Upper lobe of left lung (tissue), 6 donors: ENCODE measurements around the gene ATG9B. TPM values are rescaled to one million over a fixed set of nuclear protein-coding genes. Genes with fewer than 3 reads are reported as not detected.

Experiments
- ATAC-seq, 2 donors: fragments of 200-7000 bp; cut with Tn5 transposase; one replicate each; pipeline ENCODE4 v1.9.1; 2022; ENCODE audit warnings: mild to moderate bottlenecking in 2 of 2, moderate library complexity in 2 of 2; ENCODE audit not compliant: low FRiP score in 2 of 2
- DNase-seq, 2 donors: peaks; one replicate each; pipeline ENCODE4 v3.0.0-alpha.2; 2019 to 2020
- H3K27ac ChIP-seq, 4 donors: fragments of 200-600 bp; sonication (generic); one replicate each; pipeline ENCODE4 v1.5.1; 2016 to 2019
- H3K27me3 ChIP-seq, 4 donors: fragments of 200-600 bp; sonication (generic); one replicate each; pipeline ENCODE4 v1.5.1; 2017 to 2019
- H3K36me3 ChIP-seq, 4 donors: fragments of 200-600 bp; sonication (generic); one replicate each; pipeline ENCODE4 v1.5.1; 2016 to 2019
- H3K4me1 ChIP-seq, 4 donors: fragments of 200-600 bp; sonication (generic); one replicate each; pipeline ENCODE4 v1.5.1; 2018 to 2019
- H3K4me3 ChIP-seq, 4 donors: fragments of 200-600 bp; sonication (generic); one replicate each; pipeline ENCODE4 v1.5.1; 2017 to 2019; ENCODE audit warnings: mild to moderate bottlenecking in 2 of 4, moderate library complexity in 1 of 4
- H3K9me3 ChIP-seq, 4 donors: fragments of 200-600 bp; sonication (generic); one replicate each; pipeline ENCODE4 v1.5.1; 2018 to 2019
- CTCF ChIP-seq, 6 experiments: fragments of 450-650 bp in 4 of 6; fragments of 200-600 bp in 2 of 6; sonication (generic) in 2 of 6; IDR thresholded peaks; one replicate each; pipeline ENCODE4 v1.5.1; 2016 to 2019; ENCODE audit warnings: antibody characterized with exemption in 6 of 6
- EP300 ChIP-seq, 4 donors: sonication (generic); formaldehyde crosslinking; IDR thresholded peaks; one replicate each; pipeline ENCODE4 v1.5.1; 2017; ENCODE audit warnings: antibody characterized with exemption in 4 of 4, control low read depth in 2 of 4
- POLR2A ChIP-seq, 4 donors: fragments of 450-650 bp; IDR thresholded peaks; one replicate each; pipeline ENCODE4 v1.5.1; 2016 to 2017; ENCODE audit warnings: antibody characterized with exemption in 4 of 4, mild to moderate bottlenecking in 2 of 4
- POLR2AphosphoS5 ChIP-seq, 2 donors: sonication (generic); formaldehyde crosslinking; IDR thresholded peaks; one replicate each; pipeline ENCODE4 v1.5.1; 2017; ENCODE audit warnings: antibody characterized with exemption in 2 of 2
- WGBS, 2 donors: methylation state at CpG; one replicate each; pipeline ENCODE4 v1.1.5; 2017 to 2018; 5-methylcytosine and 5-hydroxymethylcytosine counted together
- total RNA-seq, 6 donors: library from RNA; depleted of rRNA in 4 of 6; stranded (reverse); fragments of >200 nt in 4 of 6; gene quantifications; one replicate each; pipeline versions ENCODE4 v1.1.0 to v1.2.1, GENCODE V29; 2016 to 2021
- donor health status: DM: no; HTN: no; CAD: no; lungs with moderate emphysema.
- donor health status: DM: no; HTN: yes; CAD: no; lungs with severe emphysema.

ATG9B gene
- total RNA-seq, 6 donors from 2014 or later, result 0.46 to 5.2 (median 1.0) TPM

GRCh38 chr7:151061213-151062110 lies 37.2 kb upstream of the ATG9B start:
- WGBS, 2 donors, result 52 to 60% methylated on average over 25 to 33 of the region's 33 CpGs
- TF ChIP-seq POLR2AphosphoS5 (IDR thresholded peaks at IDR 0.05), result peak in 1 of 2 donors; percentile 17
- no peak for TF ChIP-seq POLR2A (IDR thresholded peaks at IDR 0.05)
- no peaks in the 10 kb centered on the region for H3K27me3 ChIP-seq
- DNase-seq (peak; percentile 80 to 84), ATAC-seq (peak in 1 of 2 donors; percentile 47)
- H3K4me1 ChIP-seq, result peaks cover 38 to 62% (median 53%) of the 10 kb centered on the region in 4 donors
- peaks cover 15 to 36% (median 28%) of the 10 kb centered on the region in 4 donors for H3K36me3 ChIP-seq
- H3K4me3 ChIP-seq, result peak overlapping the region in 2 of 4 donors; percentile 88 to 92
- peak overlapping the region; percentile 47 to 99 (median 76) for H3K27ac ChIP-seq
- H3K9me3 ChIP-seq, result no peaks in the 10 kb centered on the region

GRCh38 chr7:151060416-151061212 lies 36.3 kb upstream of the ATG9B start:
- DNase-seq, result peak in 1 of 2 donors; percentile 72
- peaks cover 38 to 65% (median 54%) of the 10 kb centered on the region in 4 donors for H3K4me1 ChIP-seq
- TF ChIP-seq POLR2AphosphoS5 (IDR thresholded peaks at IDR 0.05) (no peak), CTCF (IDR thresholded peaks at IDR 0.05) (no peak), POLR2A (IDR thresholded peaks at IDR 0.05) (no peak), EP300 (IDR thresholded peaks at IDR 0.05) (no peak)
- no peaks in the 10 kb centered on the region for H3K27me3 ChIP-seq
- no peaks in the 10 kb centered on the region for H3K9me3 ChIP-seq
- peak overlapping the region; percentile 90 to 99 (median 96) for H3K27ac ChIP-seq
- H3K36me3 ChIP-seq, result peaks cover 14 to 27% (median 20%) of the 10 kb centered on the region in 4 donors
- 10 to 13% methylated on average over 2 to 21 of the region's 21 CpGs for WGBS, 2 donors
- no peak for ATAC-seq
- peak overlapping the region; percentile 86 to 98 (median 90) for H3K4me3 ChIP-seq

DNA sequence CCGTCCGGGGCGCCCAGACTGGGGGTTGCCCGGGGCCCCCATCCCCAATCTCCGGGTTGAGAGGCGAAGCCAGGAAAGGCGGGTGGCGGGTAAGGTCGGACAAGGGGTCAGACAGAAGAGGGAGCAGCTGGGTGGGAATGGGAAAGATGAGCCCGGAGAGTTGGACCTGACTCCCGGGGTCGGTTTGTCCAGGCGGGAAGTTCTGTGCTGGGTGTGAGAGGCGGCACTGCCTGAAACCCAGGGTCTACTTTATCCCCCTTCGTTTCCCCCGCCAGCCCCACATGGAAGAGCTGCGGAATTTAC lies 35.8 kb upstream of the ATG9B start:
- Histone ChIP-seq H3K27ac (peak overlapping the region; percentile 90 to 99 (median 96)), H3K4me3 (peak overlapping the region; percentile 86 to 98 (median 90)), H3K36me3 (peaks cover 9 to 22% (median 16%) of the 10 kb centered on the region in 4 donors), H3K9me3 (no peaks in the 10 kb centered on the region), H3K4me1 (peaks cover 38 to 65% (median 54%) of the 10 kb centered on the region in 4 donors), H3K27me3 (no peaks in the 10 kb centered on the region)
- WGBS, 2 donors, result 1 to 3% methylated on average over 10 to 17 of the region's 17 CpGs
- DNase-seq (no peak), ATAC-seq (no peak)
- TF ChIP-seq EP300 (IDR thresholded peaks at IDR 0.05), result no peak
- TF ChIP-seq POLR2A (IDR thresholded peaks at IDR 0.05), result no peak
- no peak for TF ChIP-seq POLR2AphosphoS5 (IDR thresholded peaks at IDR 0.05)
- TF ChIP-seq CTCF (IDR thresholded peaks at IDR 0.05), result no peak

- TF ChIP-seq EP300 (IDR thresholded peaks at IDR 0.05) (no peak), POLR2A (IDR thresholded peaks at IDR 0.05) (peak in 1 of 4 donors; percentile 76), POLR2AphosphoS5 (IDR thresholded peaks at IDR 0.05) (peak; percentile 23 to 56), CTCF (IDR thresholded peaks at IDR 0.05) (peak; percentile 30 to 64 (median 56))
- peak; percentile 31 to 79 for ATAC-seq
- Histone ChIP-seq H3K4me1 (peaks cover 38 to 65% (median 54%) of the 10 kb centered on the region in 4 donors), H3K4me3 (peak within 1 kb of the TSS; percentile 86 to 98 (median 90)), H3K36me3 (peaks cover 3 to 16% (median 10%) of the 10 kb centered on the region in 4 donors), H3K27ac (peak within 1 kb of the TSS; percentile 90 to 99 (median 96)), H3K27me3 (no peaks in the 10 kb centered on the region), H3K9me3 (no peaks in the 10 kb centered on the region)
- DNase-seq, result peak; percentile 81 to 97
- 0 to 1% methylated on average over 19 to 42 of the region's 75 CpGs for WGBS, 2 donors
Observed at GRCh38 chr7:151059367-151060112, 35.2 kb upstream of the ATG9B start, which contains the start of gene SLC4A2. SLC4A2 (plus strand) TSS chr7:151059589; CDS start chr7:151061988, 2,399 bp downstream.
